Spleen (tissue), 11 donors: ENCODE data around the gene SMTN. TPM values are rescaled to one million over a fixed set of nuclear protein-coding genes. Genes with fewer than 3 reads are reported as not detected.

ENCODE experiments used
- DNase-seq: peaks from one replicate; pipeline ENCODE4 v3.0.0-alpha.2; 2020
- H3K27ac ChIP-seq, 8 donors: fragments of 200-600 bp; sonication (generic) in 7 of 8; 1 replicate in 4 of 8; 2 replicates in 4 of 8; pipeline versions ENCODE4 v1.5.0 to v1.8.0; 2016 to 2021; ENCODE audit warnings: inconsistent platforms in 4 of 8, mild to moderate bottlenecking in 4 of 8, moderate library complexity in 1 of 8
- H3K27me3 ChIP-seq, 7 donors: fragments of 200-600 bp; sonication (generic) in 6 of 7; replicated peaks in 1 of 7; 1 replicate in 4 of 7; 2 replicates in 3 of 7; pipeline versions ENCODE4 v1.5.0 to v1.8.0; 2016 to 2021; ENCODE audit warnings: inconsistent platforms in 3 of 7, mild to moderate bottlenecking in 1 of 7
- H3K36me3 ChIP-seq, 6 donors: fragments of 200-600 bp; sonication (generic) in 5 of 6; 1 replicate in 4 of 6; 2 replicates in 2 of 6; pipeline versions ENCODE4 v1.5.0 to v1.8.0; 2016 to 2021; ENCODE audit warnings: inconsistent platforms in 2 of 6
- H3K4me1 ChIP-seq, 6 donors: fragments of 200-600 bp; sonication (generic) in 5 of 6; 1 replicate in 3 of 6; 2 replicates in 3 of 6; pipeline versions ENCODE4 v1.5.0 to v1.8.0; 2016 to 2021; ENCODE audit warnings: inconsistent platforms in 3 of 6
- H3K4me3 ChIP-seq, 8 donors: fragments of 200-600 bp; sonication (generic) in 7 of 8; 1 replicate in 4 of 8; 2 replicates in 4 of 8; pipeline versions ENCODE4 v1.5.0 to v1.8.0; 2016 to 2021; ENCODE audit warnings: inconsistent platforms in 4 of 8, mild to moderate bottlenecking in 4 of 8, moderate library complexity in 2 of 8
- H3K9me3 ChIP-seq, 8 donors: fragments of 200-600 bp; sonication (generic) in 7 of 8; 1 replicate in 4 of 8; 2 replicates in 4 of 8; pipeline versions ENCODE4 v1.5.0 to v1.8.0; 2016 to 2021; ENCODE audit warnings: inconsistent platforms in 4 of 8
- CTCF ChIP-seq, 11 experiments: fragments of 200-600 bp in 7 of 11; fragments of 450-650 bp in 4 of 11; sonication (generic) in 4 of 11; IDR thresholded peaks in 8 of 11; conservative IDR thresholded peaks in 3 of 11; 1 replicate in 7 of 11; 2 replicates in 4 of 11; pipeline versions ENCODE4 v1.4.0 to v1.8.0; 2016 to 2021; ENCODE audit warnings: antibody characterized with exemption in 11 of 11, inconsistent platforms in 4 of 11, mild to moderate bottlenecking in 1 of 11
- POLR2A ChIP-seq, 3 donors: fragments of 450-650 bp; IDR thresholded peaks; one replicate each; pipeline ENCODE4 v1.5.1; 2017; ENCODE audit warnings: antibody characterized with exemption in 3 of 3, mild to moderate bottlenecking in 1 of 3
- POLR2AphosphoS5 ChIP-seq, 3 donors: sonication (generic); formaldehyde crosslinking; IDR thresholded peaks; one replicate each; pipeline ENCODE4 v1.5.1; 2017; ENCODE audit warnings: antibody characterized with exemption in 3 of 3
- WGBS, 5 donors: extraction: QIAGEN DNeasy Blood & Tissue Kit in 3 of 5; methylation state at CpG; one replicate each; pipeline versions ENCODE4 v1.1.5 to v1.1.7; 2013 to 2018; 5-methylcytosine and 5-hydroxymethylcytosine counted together
- intact Hi-C: fragments of 100-400 bp; cut with DNase I; formaldehyde crosslinking; loops from one replicate; pipeline ENCODE4 v1.15.0; 2023; ENCODE audit warnings: low total_unique reads
- polyA plus RNA-seq, 3 donors: library from polyadenylated mRNA; stranded (reverse); fragments of 200-250 nt; gene quantifications; one replicate each; pipeline ENCODE4 v1.2.1, GENCODE V29; 2013
- total RNA-seq, 7 donors: library from RNA; depleted of rRNA in 3 of 7; stranded (reverse); fragments of >200 nt in 3 of 7; fragmentation: NEBNext Ultra II Directional in 4 of 7; extraction: Animal tissue kit (Norgen Biotek cat#: 25700) in 4 of 7; gene quantifications; one replicate each; pipeline versions ENCODE4 v1.1.0 to v1.2.1, GENCODE V29; 2016 to 2021
- donor health status: healthy with polysubstance abuse.
- donor health status: DM: no; HTN: no; CAD: no; lungs with moderate emphysema.
- donor health status: DM: no; HTN: no; CAD: no.
- donor health status: Bipolar disorder and iron deficiency.
- donor health status: healthy.
- donor health status: DM: no; HTN: no; CAD: no.
- donor health status: DM: yes; HTN: yes; CAD: no.

The SMTN gene
- total and polyA plus RNA-seq, 10 donors = 21.2 to 230 (median 158) TPM

GRCh38 chr22:31127181-31127772 is 46.2 kb downstream of the SMTN start:
- Histone ChIP-seq H3K27me3 (peaks cover 0 to 20% (median 0%) of the 10 kb centered on the region in 7 donors), H3K36me3 (no peaks in the 10 kb centered on the region), H3K4me3 (no peak overlapping the region), H3K27ac (no peak overlapping the region), H3K4me1 (peaks cover 0 to 14% (median 4%) of the 10 kb centered on the region in 6 donors), H3K9me3 (no peaks in the 10 kb centered on the region)
- DNase-seq = peak; percentile 51
- TF ChIP-seq POLR2A (IDR thresholded peaks at IDR 0.05) (no peak), CTCF (IDR thresholded peaks at IDR 0.05 in 8 of 11, conservative IDR thresholded peaks at IDR 0.05 in 3 of 11) (no peak), POLR2AphosphoS5 (IDR thresholded peaks at IDR 0.05) (no peak)
- 35 to 46% (median 37%) methylated on average over 19 of the region's 19 CpGs for WGBS, 5 donors
- intact Hi-C loops = no loop called here

- Histone ChIP-seq H3K36me3 (no peaks in the 10 kb centered on the region), H3K4me1 (peaks cover 0 to 8% (median 3%) of the 10 kb centered on the region in 6 donors), H3K27me3 (peaks cover 0 to 20% (median 0%) of the 10 kb centered on the region in 7 donors), H3K27ac (no peak overlapping the region), H3K4me3 (no peak overlapping the region), H3K9me3 (no peaks in the 10 kb centered on the region)
- peak; percentile 36 for DNase-seq
- WGBS, 5 donors = 84 to 94% (median 86%) methylated on average over 5 to 7 of the region's 7 CpGs
- TF ChIP-seq POLR2A (IDR thresholded peaks at IDR 0.05) = no peak
- no peak for TF ChIP-seq POLR2AphosphoS5 (IDR thresholded peaks at IDR 0.05)
- TF ChIP-seq CTCF (IDR thresholded peaks at IDR 0.05 in 8 of 11, conservative IDR thresholded peaks at IDR 0.05 in 3 of 11) = no peak
- intact Hi-C loops = no loop called here
These were observed 47.0 kb downstream of the SMTN start for GRCh38 chr22:31128156-31128555.

- Histone ChIP-seq H3K27me3 (peaks cover 0 to 20% (median 0%) of the 10 kb centered on the region in 7 donors), H3K4me3 (no peak overlapping the region), H3K27ac (no peak overlapping the region), H3K9me3 (no peaks in the 10 kb centered on the region), H3K4me1 (peaks cover 0 to 8% (median 3%) of the 10 kb centered on the region in 6 donors), H3K36me3 (no peaks in the 10 kb centered on the region)
- intact Hi-C loops = no loop called here
- DNase-seq = peak; percentile 39
- TF ChIP-seq POLR2A (IDR thresholded peaks at IDR 0.05) (no peak), CTCF (IDR thresholded peaks at IDR 0.05 in 8 of 11, conservative IDR thresholded peaks at IDR 0.05 in 3 of 11) (no peak), POLR2AphosphoS5 (IDR thresholded peaks at IDR 0.05) (no peak)
- WGBS, 5 donors = 83 to 90% (median 89%) methylated on average over 2 of the region's 2 CpGs
These were observed 49.8 kb downstream of the SMTN start for GRCh38 chr22:31130873-31131272.

DNA sequence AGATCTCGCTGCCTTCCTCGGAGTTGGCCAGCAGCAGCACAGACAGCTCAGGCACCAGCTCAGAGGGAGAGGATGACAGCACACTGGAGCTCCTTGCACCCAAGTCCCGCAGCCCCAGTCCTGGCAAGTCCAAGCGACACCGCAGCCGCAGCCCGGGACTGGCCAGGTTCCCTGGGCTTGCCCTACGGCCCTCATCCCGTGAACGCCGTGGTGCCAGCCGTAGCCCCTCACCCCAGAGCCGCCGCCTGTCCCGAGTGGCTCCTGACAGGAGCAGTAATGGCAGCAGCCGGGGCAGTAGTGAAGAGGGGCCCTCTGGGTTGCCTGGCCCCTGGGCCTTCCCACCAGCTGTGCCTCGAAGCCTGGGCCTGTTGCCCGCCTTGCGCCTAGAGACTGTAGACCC is 52.8 kb downstream of the SMTN start:
- H3K27ac ChIP-seq = no peak overlapping the region
- H3K36me3 ChIP-seq = no peaks in the 10 kb centered on the region
- no peaks in the 10 kb centered on the region for H3K9me3 ChIP-seq
- TF ChIP-seq POLR2A (IDR thresholded peaks at IDR 0.05) (no peak), POLR2AphosphoS5 (IDR thresholded peaks at IDR 0.05) (no peak), CTCF (IDR thresholded peaks at IDR 0.05 in 8 of 11, conservative IDR thresholded peaks at IDR 0.05 in 3 of 11) (no peak)
- no peak overlapping the region for H3K4me3 ChIP-seq
- H3K4me1 ChIP-seq = no peaks in the 10 kb centered on the region
- DNase-seq = peak; percentile 70
- peaks cover 0 to 14% (median 0%) of the 10 kb centered on the region in 7 donors for H3K27me3 ChIP-seq
- intact Hi-C loops = no loop called here
- WGBS, 5 donors = 94 to 100% (median 97%) methylated on average over 11 to 19 of the region's 19 CpGs
